Astrocyte (in vitro differentiated cells and primary cell): ENCODE data around the gene APP.

ENCODE experiments used
- CTCF ChIP-seq: IDR thresholded peaks from 2 replicates; pipeline ENCODE4 v1.5.1; 2011; ENCODE audit warnings: low read depth, mild to moderate bottlenecking, inconsistent platforms, low read length, moderate library complexity; ENCODE audit not compliant: insufficient read depth
- EZH2 ChIP-seq: IDR thresholded peaks from 2 replicates; pipeline ENCODE4 v1.6.1; 2012; ENCODE audit warnings: mild to moderate bottlenecking, low read length, inconsistent platforms; ENCODE audit not compliant: insufficient read depth

DNA sequence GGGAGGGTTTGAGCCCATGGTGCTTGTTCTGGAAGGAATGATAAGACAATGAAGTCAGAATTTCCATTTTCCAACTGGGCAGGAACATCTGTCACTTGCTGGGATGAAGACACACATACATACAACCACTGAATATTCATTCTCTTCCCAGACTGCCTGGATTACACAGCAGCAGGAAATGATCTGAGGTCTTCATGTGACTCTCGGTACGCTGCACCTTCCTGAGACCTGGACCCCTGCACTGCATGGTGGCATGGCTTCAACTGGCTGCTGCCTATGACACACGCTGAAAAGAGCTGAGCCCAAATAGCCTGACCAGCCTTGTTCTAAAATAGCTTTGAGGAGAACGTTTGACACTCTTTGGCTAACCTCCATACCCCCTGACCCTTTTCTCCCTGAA lies 285.2 kb downstream of the APP start:
- TF ChIP-seq EZH2 (no peak), CTCF (no peak)
